H1 (cell line): Measurements from ENCODE around the gene KNCN. TPM values are rescaled to one million over a fixed set of nuclear protein-coding genes. Genes with fewer than 3 reads are reported as not detected.

ENCODE experiments used
- CTCF ChIA-PET: fragments of 300-600 bp; sonication (Branson Sonifier 250); formaldehyde crosslinking; loops from one replicate; lab custom pipeline; 2021; ENCODE audit not compliant: partially characterized antibody; lab: Charles Lee
- POLR2A ChIA-PET: fragments of 300-600 bp; sonication (Branson Sonifier 250); formaldehyde crosslinking; loops from one replicate; lab custom pipeline; 2021; ENCODE audit warnings: inconsistent platforms; ENCODE audit not compliant: partially characterized antibody; lab: Charles Lee
- DNase-seq, 2 experiments: peaks; one replicate each; pipeline versions ENCODE4 v3.0.0 to v3.0.0-alpha.2; 2010 to 2022; ENCODE audit warnings: low spot score in 2 of 2, low read depth in 1 of 2, mixed read lengths in 1 of 2
- FAIRE-seq: peaks from 2 replicates; lab custom pipeline; 2011; peaks lifted over from hg19 to GRCh38; lab: Jason Lieb, UNC
- H2AFZ ChIP-seq: 2 replicates; pipeline ENCODE4 v1.8.1; 2012; ENCODE audit warnings: low read length, inconsistent platforms
- H2AK5ac ChIP-seq: 2 replicates; pipeline ENCODE4 v1.6.1; 2013; ENCODE audit warnings: low read depth, low read length
- H2BK120ac ChIP-seq: replicated peaks from 2 replicates; pipeline ENCODE3; 2013; ENCODE audit warnings: low read depth, low read length, inconsistent platforms
- H2BK12ac ChIP-seq: 2 replicates; pipeline ENCODE4 v1.6.1; 2013; ENCODE audit warnings: low read depth, low read length
- H2BK15ac ChIP-seq: 2 replicates; pipeline ENCODE4 v1.6.1; 2013; ENCODE audit warnings: low read length
- H2BK20ac ChIP-seq: 2 replicates; pipeline ENCODE4 v1.6.1; 2013; ENCODE audit warnings: low read length
- H2BK5ac ChIP-seq: 2 replicates; pipeline ENCODE4 v1.6.1; 2013; ENCODE audit warnings: low read depth, low read length
- H3K14ac ChIP-seq: 2 replicates; pipeline ENCODE4 v1.6.1; 2013; ENCODE audit warnings: inconsistent platforms; ENCODE audit not compliant: insufficient read length
- H3K18ac ChIP-seq: 2 replicates; pipeline ENCODE4 v1.6.1; 2013; ENCODE audit warnings: low read length; ENCODE audit errors: extremely low read depth
- H3K23ac ChIP-seq: 2 replicates; pipeline ENCODE4 v1.6.1; 2013; ENCODE audit warnings: inconsistent platforms; ENCODE audit not compliant: insufficient read length
- H3K23me2 ChIP-seq: 2 replicates; pipeline ENCODE4 v1.6.1; 2013; ENCODE audit warnings: low read depth, low read length
- H3K27ac ChIP-seq: 2 replicates; pipeline ENCODE4 v1.6.1; 2011; ENCODE audit warnings: low read depth, low read length, inconsistent platforms
- H3K27me3 ChIP-seq, 4 experiments: replicated peaks in 1 of 4; 1 replicate in 1 of 4; 2 replicates in 3 of 4; pipeline versions ENCODE4 v1.6.1 to v1.8.1; 2011 to 2013; ENCODE audit warnings: low read length in 3 of 4, mild to moderate bottlenecking in 3 of 4, inconsistent platforms in 2 of 4, mixed read lengths in 2 of 4, moderate library complexity in 1 of 4; ENCODE audit not compliant: control insufficient read depth in 3 of 4, insufficient read depth in 3 of 4; ENCODE audit errors: extremely low read depth in 1 of 4
- H3K36me3 ChIP-seq, 4 experiments: 2 replicates each; pipeline versions ENCODE4 v1.6.1 to v1.8.1; 2011 to 2013; ENCODE audit warnings: mild to moderate bottlenecking in 4 of 4, low read length in 3 of 4, moderate library complexity in 2 of 4, control low read depth in 1 of 4, inconsistent platforms in 1 of 4; ENCODE audit not compliant: insufficient read depth in 4 of 4, control insufficient read depth in 2 of 4
- H3K4ac ChIP-seq: replicated peaks from 2 replicates; pipeline ENCODE3; 2013; ENCODE audit warnings: low read length, low read depth, mixed read lengths, inconsistent platforms; ENCODE audit not compliant: insufficient read length
- H3K4me1 ChIP-seq, 4 experiments: replicated peaks in 1 of 4; 1 replicate in 1 of 4; 2 replicates in 3 of 4; pipeline versions ENCODE4 v1.6.1 to v1.8.1; 2011 to 2013; ENCODE audit warnings: low read length in 3 of 4, inconsistent platforms in 2 of 4, mixed read lengths in 1 of 4; ENCODE audit not compliant: insufficient read depth in 4 of 4, control insufficient read depth in 3 of 4
- H3K4me2 ChIP-seq, 2 experiments: 2 replicates each; pipeline versions ENCODE4 v1.6.1 to v1.8.1; 2011 to 2013; ENCODE audit warnings: low read depth in 2 of 2, low read length in 2 of 2, control low read depth in 1 of 2, inconsistent platforms in 1 of 2, mild to moderate bottlenecking in 1 of 2; ENCODE audit not compliant: insufficient read depth in 1 of 2
- H3K4me3 ChIP-seq, 4 experiments: fragments of 200-600, 300-600 bp in 1 of 4; sonication (generic), shearing (Covaris generic), sonication (Bioruptor Twin) in 1 of 4; 2 replicates each; pipeline versions ENCODE4 v1.5.1 to v1.8.1; 2011 to 2016; ENCODE audit warnings: low read length in 4 of 4, low read depth in 3 of 4, control low read depth in 2 of 4, inconsistent platforms in 2 of 4, mild to moderate bottlenecking in 2 of 4, mixed read lengths in 1 of 4, moderate library complexity in 1 of 4; ENCODE audit not compliant: insufficient read depth in 2 of 4; ENCODE audit errors: extremely low read depth in 1 of 4
- H3K56ac ChIP-seq: replicated peaks from 2 replicates; pipeline ENCODE3; 2013; ENCODE audit warnings: low read depth, mild to moderate bottlenecking, mixed read lengths, low read length, inconsistent platforms; ENCODE audit not compliant: insufficient read length
- H3K79me1 ChIP-seq: 2 replicates; pipeline ENCODE4 v1.6.1; 2013; ENCODE audit warnings: low read depth, low read length, control low read depth
- H3K79me2 ChIP-seq, 2 experiments: 2 replicates each; pipeline versions ENCODE4 v1.6.1 to v1.8.1; 2012 to 2013; ENCODE audit warnings: low read length in 2 of 2, mild to moderate bottlenecking in 2 of 2, inconsistent platforms in 1 of 2; ENCODE audit not compliant: insufficient read depth in 2 of 2, control insufficient read depth in 1 of 2
- H3K9ac ChIP-seq, 4 experiments: replicated peaks in 1 of 4; 1 replicate in 1 of 4; 2 replicates in 3 of 4; pipeline versions ENCODE4 v1.6.1 to v1.8.1; 2011 to 2013; ENCODE audit warnings: low read depth in 3 of 4, low read length in 3 of 4, control low read depth in 2 of 4, mild to moderate bottlenecking in 2 of 4, moderate library complexity in 2 of 4, inconsistent platforms in 1 of 4; ENCODE audit errors: extremely low read depth in 1 of 4
- H3K9me3 ChIP-seq, 2 experiments: 2 replicates each; pipeline versions ENCODE4 v1.6.1 to v1.8.1; 2012 to 2013; ENCODE audit warnings: mild to moderate bottlenecking in 2 of 2, moderate library complexity in 2 of 2, control low read depth in 1 of 2, inconsistent platforms in 1 of 2, low read depth in 1 of 2, low read length in 1 of 2, mixed read lengths in 1 of 2; ENCODE audit not compliant: insufficient read depth in 2 of 2
- H4K20me1 ChIP-seq, 2 experiments: replicated peaks in 1 of 2; 2 replicates each; pipeline versions ENCODE3 to v1.8.1; 2011 to 2013; ENCODE audit warnings: inconsistent platforms in 2 of 2, low read length in 2 of 2, mild to moderate bottlenecking in 1 of 2; ENCODE audit not compliant: insufficient read depth in 2 of 2, control insufficient read depth in 1 of 2
- H4K5ac ChIP-seq: 2 replicates; pipeline ENCODE4 v1.6.1; 2013; ENCODE audit warnings: low read length, low read depth, mixed read lengths, inconsistent platforms; ENCODE audit not compliant: insufficient read length
- H4K8ac ChIP-seq: 2 replicates; pipeline ENCODE4 v1.8.0; 2013; ENCODE audit warnings: mild to moderate bottlenecking, moderate library complexity, low read length, inconsistent platforms; ENCODE audit not compliant: insufficient read depth; ENCODE audit errors: extremely low read depth
- H4K91ac ChIP-seq: replicated peaks from 2 replicates; pipeline ENCODE3; 2013; ENCODE audit warnings: low read length, mixed read lengths, inconsistent platforms; ENCODE audit not compliant: insufficient read length
- KDM1A ChIP-seq: fragments of 200-600, 300-600 bp; sonication (generic); IDR thresholded peaks from 2 replicates; pipeline ENCODE4 v1.7.1; 2016; ENCODE audit warnings: mild to moderate bottlenecking, low read length, borderline replicate concordance
- MAFK ChIP-seq: IDR thresholded peaks from 2 replicates; pipeline ENCODE4 v1.6.1; 2012; ENCODE audit warnings: low read depth, mild to moderate bottlenecking, improper control_type of control experiment, low read length
- USF2 ChIP-seq: IDR thresholded peaks from 2 replicates; pipeline ENCODE4 v1.6.1; 2011; ENCODE audit warnings: low read length, improper control_type of control experiment
- WGBS, 2 experiments: shearing (Covaris generic) in 1 of 2; methylation state at CpG; one replicate each; pipeline versions ENCODE4 v1.1.6 to v1.1.7; 2013 to 2015; ENCODE audit warnings: low lambda C conversion rate in 2 of 2, mixed read lengths in 2 of 2, inconsistent platforms in 1 of 2, low coverage in 1 of 2, missing lambda C conversion rate in 1 of 2; ENCODE audit not compliant: insufficient replicate concordance in 2 of 2, insufficient coverage in 1 of 2, insufficient read length in 1 of 2; ENCODE audit errors: extremely low coverage in 1 of 2, missing lambda C conversion rate in 1 of 2; 5-methylcytosine and 5-hydroxymethylcytosine counted together
- polyA plus RNA-seq, 7 experiments: library from polyadenylated mRNA; depleted of rRNA in 3 of 7; stranded (reverse) in 5 of 7; unstranded in 2 of 7; fragments of >200 nt in 5 of 7; fragments of 200-250 nt in 2 of 7; gene quantifications; 1 replicate in 5 of 7; 2 replicates in 1 of 7; 4 replicates in 1 of 7; pipeline versions ENCODE4 v1.2.1 to v1.2.3, GENCODE V29; 2011 to 2013; ENCODE audit warnings: missing spikeins in 2 of 7, mixed read lengths in 2 of 7
- total RNA-seq: library from RNA; stranded (reverse); fragmentation: NEBNext Ultra II Directional; extraction: Animal tissue kit (Norgen Biotek cat#: 25700); gene quantifications from 2 replicates; pipeline ENCODE4 v1.2.1, GENCODE V29; 2021

The KNCN gene
- total and polyA plus RNA-seq, 2 of the 8 experiments (the other 6 are each of a cell fraction or from before 2014, with no cell fraction given): not detected

- Histone ChIP-seq H3K79me1 (no peaks in the 10 kb centered on the region), H3K79me2 (no peaks in the 10 kb centered on the region), H4K5ac (no peak overlapping the region), H3K23me2 (no peaks in the 10 kb centered on the region), H3K4me1 (peaks cover 24 to 53% (median 34%) of the 10 kb centered on the region in 4 experiments), H4K91ac (peak overlapping the region; percentile 42), H2BK12ac (no peak overlapping the region), H3K4ac (peak overlapping the region; percentile 45), H3K9me3 (no peaks in the 10 kb centered on the region), H2BK15ac (peak overlapping the region; percentile 25; the same call in 1 of the 2 replicates), H3K27me3 (peaks cover 9 to 47% (median 42%) of the 10 kb centered on the region in 4 experiments), H4K8ac (no peak overlapping the region; the same call in 1 of the 2 replicates), H3K56ac (no peak overlapping the region), H2AFZ (no peak overlapping the region), H3K23ac (no peak overlapping the region), H3K18ac (peak overlapping the region; percentile 73), H4K20me1 (peaks cover under 1% of the 10 kb centered on the region in 2 experiments), H2AK5ac (no peak overlapping the region), H2BK120ac (no peak overlapping the region), H2BK5ac (no peak overlapping the region), H3K4me2 (no peak overlapping the region; a peak in 1 of 4 replicates), H3K27ac (no peak overlapping the region), H2BK20ac (0 out of 2 replicates have a peak overlapping the region, but pooled peaks have one; percentile 72), H3K36me3 (no peaks in the 10 kb centered on the region), H3K9ac (no peak overlapping the region), H3K4me3 (no peak overlapping the region), H3K14ac (no peak overlapping the region)
- POLR2A ChIA-PET: interaction anchor here (0.8 to 1.3 kb wide), 4 partner anchors 11 to 69 kb away, joined by 3 read pairs; no protein-coding TSS in a partner anchor
- WGBS, 2 experiments: 81% methylated on average over 13 of the region's 16 CpGs; no CpG with 5 or more reads in 1 of the 2 experiments
- CTCF ChIA-PET: interaction anchor here (0.7 to 18.9 kb wide), 22 partner anchors 8 to 108 kb away, joined by 3 to 287 read pairs (median 4); partner anchors contain the start of gene DMBX1
- FAIRE-seq: no peak
- TF ChIP-seq MAFK (no peak), KDM1A (peak; percentile 30; the same call in 1 of the 2 replicates), USF2 (no peak)
- peak in 1 of 2 experiments; percentile 45 for DNase-seq
Measured at GRCh38 chr1:46522184-46522968, 29.1 kb downstream of the KNCN start.
